ENCODE data around the gene PTPRD.

The PTPRD gene

DNA sequence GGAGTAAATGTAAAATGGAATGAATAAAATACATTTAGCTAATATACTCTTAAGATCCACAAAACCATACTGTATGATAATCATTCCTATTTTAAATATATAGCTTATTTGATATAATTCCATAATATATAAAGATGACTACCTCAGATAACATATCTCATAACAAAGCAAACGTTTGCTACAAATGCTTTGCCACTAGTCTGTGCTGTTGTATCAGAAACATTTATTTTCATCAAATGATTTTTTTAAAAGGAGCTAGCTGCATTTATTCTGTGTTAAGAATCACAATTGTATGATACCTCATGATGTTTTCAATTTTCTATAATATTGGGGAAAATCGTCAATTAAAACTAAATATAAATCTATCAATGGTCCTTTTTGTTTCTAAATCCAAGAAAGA, 567.2 kb downstream of the PTPRD start:
- DNase-seq = peak; percentile 59

DNA sequence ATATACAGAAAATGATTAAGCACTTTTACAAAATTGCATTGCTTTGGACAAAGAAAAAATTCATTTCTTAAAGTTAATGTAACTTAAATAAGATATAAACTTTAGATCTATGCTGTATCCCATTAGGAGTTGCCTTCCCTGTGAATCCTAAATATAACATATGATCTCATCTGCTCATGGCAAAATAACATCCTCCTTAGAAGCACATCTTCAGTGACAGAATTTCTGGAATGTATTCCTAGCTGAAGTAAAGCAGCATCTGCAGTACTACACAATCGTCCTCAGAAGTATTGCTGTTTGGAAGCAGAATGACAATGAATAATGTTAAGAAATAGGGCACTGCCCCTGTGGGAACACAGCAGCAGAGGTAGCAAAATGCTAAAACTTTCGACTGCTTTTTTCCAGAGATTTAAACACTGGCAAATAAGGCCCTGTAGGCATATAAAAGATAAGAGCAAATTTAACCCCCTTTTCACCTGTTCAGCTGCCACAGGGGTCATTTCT, 571.0 kb downstream of the PTPRD start:
- DNase-seq = no peak

DNA sequence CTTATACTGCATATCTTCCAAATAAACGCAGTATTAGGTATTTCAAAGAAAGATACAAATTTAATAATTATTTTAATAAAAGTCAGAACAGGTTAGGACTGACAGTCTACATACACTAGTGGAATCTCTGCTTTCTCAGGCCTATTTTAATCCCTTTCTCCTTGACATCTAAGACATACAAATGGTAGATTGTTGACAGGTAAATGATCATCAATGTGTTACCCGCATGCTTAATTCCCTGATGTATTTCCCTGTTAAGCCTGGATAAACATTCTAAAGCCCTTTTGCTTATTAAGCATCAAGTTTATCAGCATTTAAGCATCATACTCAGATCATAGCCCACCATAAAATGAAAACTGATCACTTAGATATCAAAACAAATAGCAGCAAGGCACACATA, 576.7 kb downstream of the PTPRD start:
- no peak for DNase-seq

DNA sequence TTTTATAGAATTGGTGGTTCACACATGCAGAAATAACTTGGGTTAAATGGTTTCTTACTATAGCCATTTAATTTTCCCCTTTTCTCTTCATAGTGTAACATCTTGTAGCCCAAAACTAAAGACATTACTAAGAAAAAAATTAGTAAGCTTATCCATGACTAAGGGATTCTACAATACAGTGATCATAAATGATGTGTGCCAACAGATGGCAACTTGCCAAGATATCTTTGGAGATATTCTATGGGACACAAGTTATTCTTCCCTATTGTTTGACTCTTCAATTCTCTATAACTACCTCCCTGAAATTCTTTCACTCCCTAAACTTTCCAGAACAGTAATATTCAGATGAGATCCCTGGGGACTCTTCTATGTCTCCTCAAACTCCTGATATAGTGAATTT, 580.6 kb downstream of the PTPRD start:
- DNase-seq = no peak

DNA sequence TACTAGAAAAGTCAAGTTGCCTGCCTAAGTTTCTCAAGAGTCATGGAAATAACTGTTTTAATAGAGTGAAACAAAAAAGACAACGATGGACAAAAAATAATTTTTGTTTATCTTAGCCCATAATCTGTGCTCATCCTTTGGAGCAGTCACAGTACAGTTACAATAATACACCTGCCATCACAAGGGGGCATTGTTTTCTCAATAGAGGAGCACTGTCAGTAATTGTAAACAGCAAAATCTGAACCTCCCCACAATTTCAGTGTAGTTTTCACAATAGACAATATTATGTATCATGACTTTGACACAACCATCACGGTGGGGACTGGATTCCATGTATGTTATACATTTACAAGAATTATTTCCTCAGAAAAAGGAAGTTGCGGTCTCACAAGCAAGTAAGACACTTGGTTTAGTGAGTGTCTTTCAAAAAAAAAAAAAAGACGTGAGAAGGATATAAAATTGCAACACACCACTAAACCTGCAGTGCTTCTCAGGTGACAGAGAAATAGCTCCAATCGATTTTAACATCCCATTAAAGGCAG, 586.3 kb downstream of the PTPRD start:
- no peak for DNase-seq

DNA sequence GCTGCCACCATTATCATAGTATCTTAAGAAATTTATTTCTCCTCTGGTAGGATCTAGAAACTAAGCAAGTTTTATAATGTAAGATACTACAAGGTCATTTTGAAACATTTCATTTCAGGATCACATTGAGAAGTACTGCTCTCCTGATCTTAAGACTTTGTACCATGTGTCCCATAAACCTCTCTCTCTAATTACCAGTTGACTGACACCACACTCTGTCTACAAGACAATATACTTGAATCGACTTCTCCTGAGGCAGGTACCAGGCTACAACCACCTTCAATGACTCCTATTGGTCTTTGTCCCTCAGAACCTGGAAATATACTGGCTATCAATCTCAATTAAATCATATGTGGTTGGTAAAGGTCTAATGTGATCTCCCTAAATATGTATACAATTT, 597.0 kb downstream of the PTPRD start:
- no peak for DNase-seq

DNA sequence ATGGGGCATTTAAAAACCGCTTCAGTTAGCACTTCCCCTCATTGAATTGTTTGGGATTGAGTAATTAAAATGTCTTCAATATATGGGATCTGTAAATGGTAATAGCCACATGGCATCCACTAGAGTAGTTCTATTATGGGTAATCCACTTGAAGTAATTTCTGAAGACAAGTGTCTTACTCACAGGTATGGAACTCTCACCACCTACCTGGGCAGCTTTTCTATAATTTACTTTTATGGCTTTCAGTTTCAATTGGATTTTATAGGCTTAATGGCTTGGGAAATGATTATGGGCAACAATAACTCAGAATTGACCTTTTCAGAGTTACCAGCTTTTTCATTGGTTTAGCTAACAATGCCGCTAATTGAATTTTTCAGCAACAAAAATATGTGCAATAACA, 597.9 kb downstream of the PTPRD start:
- no peak for DNase-seq

DNA sequence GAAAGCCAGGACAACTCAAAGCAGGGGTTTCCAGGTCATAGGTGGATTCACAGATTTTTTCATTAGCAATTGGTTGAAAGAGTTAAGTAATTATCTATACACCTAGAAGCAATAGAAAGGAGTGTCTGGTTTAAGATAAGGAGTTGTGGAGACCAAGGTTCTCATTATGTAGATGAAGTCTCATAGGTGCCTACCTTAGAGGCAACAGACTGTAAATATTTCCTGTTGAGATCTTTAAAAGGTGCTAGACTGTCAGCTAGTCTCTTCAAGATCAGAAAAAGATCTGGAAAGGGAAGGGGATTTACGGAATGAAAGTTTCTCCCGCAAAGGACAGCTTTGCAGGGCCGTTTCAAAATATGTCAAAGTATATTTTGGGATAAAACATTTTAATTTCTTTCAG, 603.4 kb downstream of the PTPRD start:
- DNase-seq = no peak

DNA sequence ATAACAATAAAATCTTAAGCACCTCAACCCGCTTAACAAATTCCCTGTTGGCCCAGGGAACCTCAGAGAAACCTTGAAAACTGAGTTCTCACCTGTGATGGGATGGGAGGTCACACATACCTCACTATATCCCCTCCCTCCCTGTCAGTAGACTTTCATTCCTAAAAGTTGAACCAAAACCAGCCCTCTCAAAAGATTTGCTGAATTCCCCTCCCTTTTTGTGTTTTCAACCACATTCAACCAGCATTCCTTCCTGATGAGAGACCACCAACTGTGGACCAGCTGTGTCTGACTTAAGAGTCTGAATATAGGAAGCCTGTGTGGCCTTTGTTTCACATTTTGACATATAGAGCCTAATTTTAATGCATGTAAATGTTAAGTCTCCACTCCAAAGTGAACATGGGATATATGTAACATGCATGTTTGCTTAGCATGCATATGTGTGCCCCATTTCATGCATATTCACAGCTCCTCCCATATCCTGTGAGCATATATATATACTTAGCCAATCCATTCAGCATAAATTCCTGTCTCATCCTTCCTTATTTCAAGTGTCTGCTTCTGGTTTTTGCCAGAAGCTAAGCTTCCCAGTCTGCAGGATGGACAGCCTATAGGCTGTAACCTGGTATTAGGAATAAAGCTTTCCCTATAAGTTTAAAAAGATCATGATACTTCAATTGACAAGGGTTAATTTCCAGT, 604.6 kb downstream of the PTPRD start:
- DNase-seq = peak; percentile 49

DNA sequence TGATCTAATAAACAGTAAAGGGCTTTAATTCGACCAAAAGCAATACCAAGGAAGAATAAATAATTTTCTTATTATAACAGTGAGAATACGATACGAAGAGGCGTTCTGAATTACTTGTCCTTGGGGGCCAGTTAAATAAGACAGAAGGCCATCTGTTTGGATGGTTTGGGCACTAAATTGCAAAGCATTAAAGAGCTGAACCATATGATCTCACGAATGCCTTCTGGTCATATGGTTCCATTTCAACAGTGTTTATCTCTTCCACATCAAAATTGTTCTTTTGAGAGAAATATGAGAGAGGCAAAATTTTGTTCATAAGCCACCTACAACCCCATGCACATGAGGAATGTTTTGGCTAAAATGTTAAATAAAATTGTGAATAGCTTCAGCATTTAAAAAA, 605.4 kb downstream of the PTPRD start:
- DNase-seq = no peak

DNA sequence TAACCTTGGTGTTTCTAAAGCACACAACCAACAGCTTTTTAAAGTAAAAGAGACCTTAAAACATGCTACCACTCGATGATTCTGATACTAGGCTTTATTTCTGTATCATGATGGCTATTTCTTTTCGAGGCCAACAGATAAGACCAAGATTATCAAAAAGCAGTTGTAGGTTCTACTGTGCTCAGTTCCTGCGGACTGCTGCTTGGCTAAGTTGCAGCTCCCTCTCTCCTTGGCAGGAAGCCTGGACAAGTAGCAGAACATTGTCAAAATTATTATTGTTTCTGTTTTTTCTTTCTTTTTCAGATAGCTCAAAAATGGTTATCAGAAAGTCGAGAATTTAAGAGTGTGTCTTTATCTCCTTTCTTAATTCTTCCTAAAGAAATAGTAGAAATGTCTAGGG, 607.6 kb downstream of the PTPRD start:
- no peak for DNase-seq

DNA sequence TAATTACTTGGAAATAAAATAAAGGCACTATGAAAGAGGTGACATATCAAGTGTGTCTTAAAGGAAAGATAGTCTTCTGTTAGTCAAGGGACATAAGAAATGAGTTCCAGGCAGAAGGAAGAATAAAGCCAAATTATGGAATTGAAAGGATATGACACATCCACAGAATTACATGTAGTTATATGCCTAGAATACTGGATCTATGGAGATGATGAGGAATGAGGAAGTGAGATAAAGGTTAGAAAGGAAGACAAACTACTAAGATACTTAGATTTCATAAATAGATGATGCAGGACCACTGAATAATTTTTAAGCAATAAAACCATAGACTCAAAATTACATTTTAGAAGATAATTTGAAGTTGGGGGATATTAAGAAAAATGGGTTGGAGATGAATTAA, 609.8 kb downstream of the PTPRD start:
- DNase-seq = no peak

DNA sequence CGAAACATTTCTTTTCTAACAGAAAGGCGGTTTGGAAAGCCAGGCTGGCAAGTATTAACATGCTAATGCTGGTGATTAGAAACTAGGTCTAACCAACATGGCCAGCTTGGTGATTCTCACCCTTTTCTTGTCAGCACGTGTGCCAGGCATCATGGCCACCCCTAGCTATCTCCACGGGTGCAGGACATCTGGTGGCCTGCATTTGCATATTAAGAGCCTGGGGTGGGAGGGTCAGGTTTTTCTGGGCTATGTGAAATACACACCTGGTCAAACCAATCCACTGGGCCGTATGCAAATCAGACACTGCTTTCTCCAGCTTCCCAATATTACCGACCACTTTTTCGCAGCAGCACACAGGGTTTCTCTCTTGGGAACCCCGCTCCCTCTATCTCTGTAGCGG, 612.1 kb downstream of the PTPRD start:
- DNase-seq = no peak

DNA sequence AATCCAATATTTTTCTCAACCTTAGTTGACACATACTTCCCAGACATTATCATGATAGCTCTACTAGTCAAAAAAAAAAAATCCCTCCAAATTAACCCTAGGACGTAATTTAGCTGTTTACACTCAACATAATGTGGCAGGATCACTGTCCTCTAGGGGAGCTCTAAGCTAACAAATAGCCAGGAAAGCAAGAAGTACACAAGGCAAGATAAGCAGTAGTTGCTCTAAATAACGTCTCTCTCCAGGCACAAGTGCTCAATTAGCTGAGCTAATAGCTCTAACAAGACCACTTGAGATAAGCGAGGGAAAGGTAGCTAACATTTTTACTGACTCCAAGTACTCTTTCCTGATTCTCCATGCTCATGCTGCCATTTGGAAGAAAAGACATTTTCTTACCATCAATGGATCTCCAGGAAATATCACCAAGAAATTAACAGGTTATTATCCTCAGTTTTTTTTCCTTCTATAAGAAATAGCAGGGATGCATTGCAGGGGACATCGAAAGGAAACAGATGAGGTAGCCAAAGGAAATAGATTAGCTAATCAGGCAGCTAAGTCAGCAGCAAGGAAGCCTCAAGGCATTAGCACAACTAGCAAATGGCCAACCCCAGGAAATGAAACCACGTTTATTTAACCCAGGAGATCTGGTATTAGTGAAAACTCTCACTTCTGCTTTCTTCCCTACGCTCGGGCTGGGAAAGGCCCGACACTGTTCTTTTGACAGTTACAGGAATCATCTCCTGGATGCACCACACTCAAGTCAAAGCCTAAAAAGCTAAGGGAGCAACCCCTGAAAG, 614.1 kb downstream of the PTPRD start:
- no peak for DNase-seq

DNA sequence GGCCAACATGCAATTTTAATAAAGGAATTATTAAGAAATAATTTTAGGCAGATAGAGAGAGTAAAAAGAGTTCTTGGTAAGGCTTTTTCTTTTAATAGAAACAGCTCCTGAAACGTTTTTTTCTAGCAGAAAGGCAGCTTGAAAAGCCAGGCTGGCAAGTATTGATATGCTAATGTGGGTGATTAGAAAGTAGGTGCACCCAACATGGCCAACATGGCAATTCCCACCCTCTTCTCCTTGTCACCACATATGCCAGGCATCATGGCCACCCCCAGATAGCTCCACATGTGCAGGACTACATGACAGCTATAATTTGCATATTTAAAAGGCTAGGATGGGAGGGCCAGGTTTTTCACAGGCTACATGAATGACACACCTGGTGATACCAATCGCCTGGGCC, 615.2 kb downstream of the PTPRD start:
- DNase-seq = no peak

DNA sequence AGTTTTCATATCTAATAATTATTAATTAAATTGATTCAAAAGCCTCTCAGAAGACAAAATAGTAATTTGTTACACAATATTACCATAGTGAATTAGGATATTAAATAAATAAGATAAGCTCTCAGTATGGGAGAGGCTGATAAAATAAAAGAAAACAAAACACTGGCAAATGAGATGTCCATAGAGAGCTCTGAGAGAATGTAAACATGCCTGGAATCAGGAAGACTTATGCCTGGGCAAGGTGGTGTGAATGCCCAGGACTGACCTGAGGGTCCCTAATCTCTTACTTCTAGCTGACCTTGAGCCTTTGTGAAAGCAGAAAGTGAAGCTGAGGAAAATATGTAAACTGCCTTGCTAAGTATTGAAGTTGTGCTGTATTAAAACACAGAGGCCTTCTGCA, 616.5 kb downstream of the PTPRD start:
- no peak for DNase-seq

DNA sequence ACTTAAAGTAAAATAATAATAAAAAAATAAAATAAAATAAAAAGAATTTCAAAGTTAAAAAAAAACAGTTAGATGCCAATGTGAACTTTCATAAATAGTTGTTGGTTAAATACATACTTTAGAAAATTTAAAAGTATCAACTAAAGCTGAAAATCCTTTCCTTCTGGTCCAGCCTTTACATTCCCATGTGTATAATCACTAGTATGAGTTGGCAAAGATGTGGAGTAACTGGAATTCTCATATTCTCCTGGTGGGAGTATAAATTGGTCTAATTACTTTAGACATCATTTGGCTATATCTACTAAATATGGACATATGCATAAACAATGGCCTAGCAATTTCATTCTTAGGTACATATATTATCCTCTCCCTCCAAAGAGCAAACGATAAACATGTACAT, 619.9 kb downstream of the PTPRD start:
- DNase-seq = no peak

DNA sequence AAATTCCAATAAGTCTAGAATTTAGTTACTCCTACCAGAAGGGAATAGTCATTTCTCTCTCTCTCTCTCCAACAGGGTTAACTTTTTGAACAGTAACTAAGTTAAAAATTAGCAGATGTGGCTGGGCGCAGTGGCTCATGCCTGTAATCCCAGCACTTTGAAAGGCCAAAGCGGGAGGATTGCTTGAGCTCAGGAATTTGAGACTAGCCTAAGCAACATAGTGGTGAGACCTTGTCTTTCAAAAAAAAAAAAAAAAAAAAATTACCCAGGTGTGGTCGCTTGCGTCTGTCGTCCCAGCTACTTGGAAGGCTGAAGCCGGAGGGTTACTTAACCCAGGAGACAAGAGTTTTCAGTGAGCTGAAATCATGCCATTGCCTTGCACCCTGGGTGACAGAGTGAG, 639.7 kb downstream of the PTPRD start:
- no peak for DNase-seq

DNA sequence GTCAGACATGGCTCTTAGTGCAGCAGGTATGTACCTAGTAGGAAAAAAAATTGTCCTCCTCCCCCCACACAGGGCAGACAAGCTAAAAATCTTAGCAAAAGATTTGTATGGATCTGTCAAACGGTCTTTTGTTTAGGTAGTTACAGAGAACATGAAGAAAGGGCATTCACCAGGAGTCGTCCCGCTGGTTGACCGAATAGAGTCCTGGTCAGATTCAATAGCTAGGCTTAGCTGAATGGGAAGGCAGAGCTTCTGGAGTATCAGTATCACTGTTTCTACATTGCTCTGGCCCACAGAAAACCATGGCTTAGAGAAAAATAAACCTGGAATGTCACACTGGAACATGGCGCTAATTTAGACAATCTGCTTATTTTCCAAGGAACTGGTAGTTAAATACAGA, 642.3 kb downstream of the PTPRD start:
- DNase-seq = no peak

DNA sequence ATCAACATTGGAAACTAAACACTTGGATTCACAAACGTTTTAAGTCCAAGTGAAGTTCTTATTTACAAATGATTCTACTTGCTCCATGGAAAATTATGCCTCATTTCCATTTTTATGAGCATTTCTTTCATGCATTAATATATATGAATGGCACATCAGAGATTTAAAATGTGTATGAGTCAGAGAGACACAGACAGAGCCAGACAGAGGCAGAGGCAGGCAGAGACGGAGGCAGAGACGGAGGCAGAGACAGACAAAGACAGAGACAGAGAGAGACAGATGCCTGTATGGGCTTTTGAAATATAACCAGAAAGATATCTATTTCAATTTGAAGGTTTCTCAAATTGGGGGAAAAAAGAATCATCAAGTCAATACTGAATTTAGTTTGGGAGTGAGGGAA, 649.0 kb downstream of the PTPRD start:
- no peak for DNase-seq

DNA sequence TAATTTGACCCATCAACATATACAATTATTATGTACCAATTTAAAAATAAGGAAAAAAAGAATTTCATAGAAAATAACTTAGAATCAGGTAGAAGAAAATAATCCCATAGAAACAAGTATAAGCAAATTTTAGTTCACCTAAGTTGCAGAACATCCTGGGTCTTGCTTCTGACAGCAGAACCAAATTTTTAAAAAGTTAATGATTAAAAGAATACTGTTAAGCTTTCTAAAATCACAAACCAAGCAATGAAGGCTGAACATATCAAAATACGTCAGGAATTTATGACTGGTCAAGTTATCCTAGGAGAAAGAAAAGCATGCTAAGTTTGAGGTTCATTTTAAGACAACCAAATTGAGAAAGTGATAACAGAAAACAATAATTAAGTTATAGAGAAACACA, 650.9 kb downstream of the PTPRD start:
- DNase-seq = no peak

DNA sequence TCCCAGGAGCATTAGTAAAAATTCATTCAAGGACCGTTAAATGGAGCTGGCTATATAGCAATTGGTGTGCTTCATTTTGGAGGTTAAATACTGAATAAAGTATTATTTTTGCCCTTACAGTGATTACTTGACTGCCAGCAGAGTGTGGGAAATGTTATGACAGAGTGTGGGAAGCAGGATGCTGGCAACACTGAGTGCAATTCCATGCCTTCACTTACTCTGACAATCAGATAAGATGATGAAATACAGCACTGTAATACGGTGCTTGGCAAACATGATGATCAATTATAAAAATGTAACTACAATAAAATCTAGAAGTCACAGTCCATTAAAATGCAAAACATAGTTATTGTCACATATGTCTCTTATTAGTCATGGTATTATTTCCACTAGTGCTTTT, 651.3 kb downstream of the PTPRD start:
- no peak for DNase-seq

DNA sequence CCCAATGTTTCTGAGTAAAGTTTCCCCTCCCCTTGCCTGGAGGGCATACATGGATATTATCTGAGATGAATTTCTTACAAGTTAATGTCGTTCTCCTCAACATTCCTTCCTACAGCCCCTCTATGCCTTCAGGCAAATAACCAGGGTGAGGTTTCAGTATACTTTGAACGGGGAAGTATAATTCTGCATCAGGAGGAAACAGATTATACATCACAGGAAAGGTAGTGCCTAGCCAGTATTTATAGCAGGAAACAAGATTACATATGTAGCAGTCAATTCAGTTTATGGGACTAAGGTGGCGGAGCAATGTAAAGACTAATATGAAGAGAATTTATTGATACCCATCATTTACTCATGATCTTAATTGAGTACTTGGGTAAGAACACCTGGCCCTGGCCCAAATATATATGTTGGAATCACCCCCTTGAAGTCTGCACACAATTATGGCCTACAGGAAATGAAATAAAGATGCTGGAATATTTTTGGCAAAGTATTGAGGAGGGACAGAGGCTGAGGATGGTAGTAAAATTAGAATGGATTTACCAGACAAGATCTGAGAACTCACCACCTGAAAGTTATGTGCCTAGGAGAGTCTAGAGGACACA, 661.1 kb downstream of the PTPRD start:
- no peak for DNase-seq

DNA sequence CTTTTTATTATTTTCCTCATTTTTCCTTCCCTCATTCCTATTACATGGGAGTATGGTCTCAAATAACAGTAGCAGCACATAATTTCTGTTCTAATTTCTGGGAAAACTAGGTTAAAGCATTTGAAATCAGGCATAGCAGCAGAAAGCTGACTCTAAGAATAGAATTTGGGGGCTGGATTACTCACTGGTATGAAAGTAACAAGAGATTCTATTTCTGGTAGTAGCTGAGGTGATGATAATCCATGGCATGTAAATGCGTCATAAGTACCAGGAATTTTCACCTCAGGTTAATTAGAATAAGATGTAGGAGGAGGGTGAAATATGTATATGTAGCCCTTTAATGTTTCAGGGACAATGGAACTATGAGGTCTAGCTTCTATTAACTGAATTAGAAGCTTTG, 662.0 kb downstream of the PTPRD start:
- no peak for DNase-seq

All from eye (tissue), 1 donor.